Activated CD4-positive, alpha-beta T cell treated with anti-CD3 and anti-CD28 coated beads, Interleukin-2, amount 10 ng/mL, durations not matched to agents 24 days and 14 days (primary cell): ENCODE results near the gene SPSB4. TPM values are rescaled to one million over a fixed set of nuclear protein-coding genes. Genes with fewer than 3 reads are reported as not detected.
"Not testable (repeated sequence)": the region's sequence is repeated elsewhere in the genome, so short reads cannot be mapped to it uniquely, and the experiment has no call there.

Experiments used
- DNase-seq: peaks from one replicate; pipeline ENCODE4 v3.0.0; 2022
- H3K27ac Mint-ChIP-seq: one replicate; pipeline ENCODE4 v1.8.0; 2022; ENCODE audit warnings: mild to moderate bottlenecking, mixed read lengths
- H3K27me3 Mint-ChIP-seq: one replicate; pipeline ENCODE4 v1.8.0; 2022; ENCODE audit warnings: mixed read lengths
- H3K36me3 Mint-ChIP-seq: one replicate; pipeline ENCODE4 v1.8.0; 2022; ENCODE audit warnings: low read depth, mild to moderate bottlenecking, mixed read lengths
- H3K4me1 Mint-ChIP-seq: one replicate; pipeline ENCODE4 v1.8.0; 2021; ENCODE audit warnings: mixed read lengths
- H3K4me3 Mint-ChIP-seq: one replicate; pipeline ENCODE4 v1.8.0; 2022; ENCODE audit warnings: mild to moderate bottlenecking, moderate library complexity, mixed read lengths
- H3K9me3 Mint-ChIP-seq: one replicate; pipeline ENCODE4 v1.8.0; 2021; ENCODE audit warnings: mixed read lengths
- intact Hi-C: fragments of 100-400 bp; cut with micrococcal nuclease; formaldehyde crosslinking; loops from one replicate; pipeline ENCODE4 v1.15.1; 2023
- total RNA-seq: library from RNA; stranded (reverse); gene quantifications from 2 replicates; pipeline ENCODE4 v1.2.3, GENCODE V29; 2022

SPSB4 gene
- total RNA-seq, 1 donor from 2014 or later = not detected

GRCh38 chr3:141115789-141116541 lies 64.8 kb downstream of the SPSB4 start:
- no peak overlapping the region for H3K27ac Mint-ChIP-seq
- H3K9me3 Mint-ChIP-seq = peaks cover 4% of the 10 kb centered on the region
- no peak overlapping the region for H3K4me3 Mint-ChIP-seq
- intact Hi-C loops = no loop called here
- no peaks in the 10 kb centered on the region for H3K36me3 Mint-ChIP-seq
- H3K27me3 Mint-ChIP-seq = peaks cover 17% of the 10 kb centered on the region
- H3K4me1 Mint-ChIP-seq = no peaks in the 10 kb centered on the region
- no peak for DNase-seq

- Mint-ChIP-seq H3K36me3 (no peaks in the 10 kb centered on the region), H3K27ac (no peak overlapping the region), H3K27me3 (peaks cover 20% of the 10 kb centered on the region), H3K4me3 (no peak overlapping the region), H3K4me1 (no peaks in the 10 kb centered on the region), H3K9me3 (peaks cover 4% of the 10 kb centered on the region)
- intact Hi-C loops = no loop called here
- no peak for DNase-seq
These were observed 65.6 kb downstream of the SPSB4 start for GRCh38 chr3:141116721-141117120.

- not testable (repeated sequence) for DNase-seq, H3K4me1 Mint-ChIP-seq, H3K4me3 Mint-ChIP-seq
These were observed 66.8 kb downstream of the SPSB4 start for GRCh38 chr3:141117982-141118381.

GRCh38 chr3:141122455-141123030 lies 71.4 kb downstream of the SPSB4 start:
- DNase-seq = no peak
- H3K27me3 Mint-ChIP-seq = peaks cover 31% of the 10 kb centered on the region
- intact Hi-C loops = no loop called here
- H3K9me3 Mint-ChIP-seq = peaks cover 4% of the 10 kb centered on the region
- H3K27ac Mint-ChIP-seq = no peak overlapping the region
- H3K36me3 Mint-ChIP-seq = no peaks in the 10 kb centered on the region
- no peaks in the 10 kb centered on the region for H3K4me1 Mint-ChIP-seq
- no peak overlapping the region for H3K4me3 Mint-ChIP-seq

More at GRCh38 chr3:141117982-141118381, 66.8 kb downstream of the SPSB4 start:
- H3K9me3 Mint-ChIP-seq, intact Hi-C loops, H3K27ac Mint-ChIP-seq, H3K36me3 Mint-ChIP-seq: not testable (repeated sequence)
- peaks cover 24% of the 10 kb centered on the region for H3K27me3 Mint-ChIP-seq

- H3K27me3 Mint-ChIP-seq = peaks cover 29% of the 10 kb centered on the region
- intact Hi-C loops = no loop called here
- H3K36me3 Mint-ChIP-seq = no peaks in the 10 kb centered on the region
- no peak overlapping the region for H3K27ac Mint-ChIP-seq
- H3K9me3 Mint-ChIP-seq = peaks cover 4% of the 10 kb centered on the region
- H3K4me1 Mint-ChIP-seq = no peaks in the 10 kb centered on the region
- DNase-seq = no peak
- H3K4me3 Mint-ChIP-seq = no peak overlapping the region
These were observed 72.7 kb downstream of the SPSB4 start for GRCh38 chr3:141123677-141124410.

- no peak overlapping the region for H3K27ac Mint-ChIP-seq
- no peaks in the 10 kb centered on the region for H3K36me3 Mint-ChIP-seq
- peaks cover 22% of the 10 kb centered on the region for H3K27me3 Mint-ChIP-seq
- H3K4me3 Mint-ChIP-seq = no peak overlapping the region
- intact Hi-C loops = no loop called here
- DNase-seq = no peak
- peaks cover 3% of the 10 kb centered on the region for H3K9me3 Mint-ChIP-seq
- H3K4me1 Mint-ChIP-seq = no peaks in the 10 kb centered on the region
These were observed 73.6 kb downstream of the SPSB4 start for GRCh38 chr3:141124715-141125114.

GRCh38 chr3:141125351-141125750 lies 74.2 kb downstream of the SPSB4 start:
- H3K36me3 Mint-ChIP-seq = no peaks in the 10 kb centered on the region
- no peak for DNase-seq
- no peaks in the 10 kb centered on the region for H3K4me1 Mint-ChIP-seq
- H3K27me3 Mint-ChIP-seq = peaks cover 16% of the 10 kb centered on the region
- no peak overlapping the region for H3K4me3 Mint-ChIP-seq
- intact Hi-C loops = no loop called here
- H3K27ac Mint-ChIP-seq = no peak overlapping the region
- no peaks in the 10 kb centered on the region for H3K9me3 Mint-ChIP-seq

GRCh38 chr3:141126661-141127343 lies 75.7 kb downstream of the SPSB4 start:
- intact Hi-C loops = no loop called here
- H3K4me1 Mint-ChIP-seq = no peaks in the 10 kb centered on the region
- peaks cover 11% of the 10 kb centered on the region for H3K27me3 Mint-ChIP-seq
- H3K36me3 Mint-ChIP-seq = no peaks in the 10 kb centered on the region
- no peaks in the 10 kb centered on the region for H3K9me3 Mint-ChIP-seq
- DNase-seq = no peak
- no peak overlapping the region for H3K4me3 Mint-ChIP-seq
- no peak overlapping the region for H3K27ac Mint-ChIP-seq

GRCh38 chr3:141127344-141128125 lies 76.4 kb downstream of the SPSB4 start:
- no peak overlapping the region for H3K4me3 Mint-ChIP-seq
- peaks cover 9% of the 10 kb centered on the region for H3K27me3 Mint-ChIP-seq
- intact Hi-C loops = no loop called here
- H3K9me3 Mint-ChIP-seq = no peaks in the 10 kb centered on the region
- H3K36me3 Mint-ChIP-seq = no peaks in the 10 kb centered on the region
- no peak for DNase-seq
- no peak overlapping the region for H3K27ac Mint-ChIP-seq
- H3K4me1 Mint-ChIP-seq = no peaks in the 10 kb centered on the region

GRCh38 chr3:141128126-141128777 lies 77.1 kb downstream of the SPSB4 start:
- H3K9me3 Mint-ChIP-seq = no peaks in the 10 kb centered on the region
- intact Hi-C loops = no loop called here
- no peaks in the 10 kb centered on the region for H3K4me1 Mint-ChIP-seq
- no peak for DNase-seq
- no peak overlapping the region for H3K27ac Mint-ChIP-seq
- H3K4me3 Mint-ChIP-seq = no peak overlapping the region
- H3K36me3 Mint-ChIP-seq = no peaks in the 10 kb centered on the region
- peaks cover 8% of the 10 kb centered on the region for H3K27me3 Mint-ChIP-seq

- intact Hi-C loops = no loop called here
- Mint-ChIP-seq H3K4me1 (no peaks in the 10 kb centered on the region), H3K9me3 (no peaks in the 10 kb centered on the region)
These were observed 77.9 kb downstream of the SPSB4 start for GRCh38 chr3:141129049-141129448.

GRCh38 chr3:141129541-141130011 lies 78.4 kb downstream of the SPSB4 start:
- no peaks in the 10 kb centered on the region for H3K9me3 Mint-ChIP-seq
- no peaks in the 10 kb centered on the region for H3K4me1 Mint-ChIP-seq
- intact Hi-C loops = no loop called here
- H3K4me3 Mint-ChIP-seq = no peak overlapping the region
- DNase-seq = no peak
- H3K27me3 Mint-ChIP-seq = peaks cover 9% of the 10 kb centered on the region
- H3K27ac Mint-ChIP-seq = no peak overlapping the region
- H3K36me3 Mint-ChIP-seq = no peaks in the 10 kb centered on the region

More at GRCh38 chr3:141129049-141129448, 77.9 kb downstream of the SPSB4 start:
- Mint-ChIP-seq H3K36me3 (no peaks in the 10 kb centered on the region), H3K4me3 (no peak overlapping the region), H3K27me3 (peaks cover 11% of the 10 kb centered on the region), H3K27ac (no peak overlapping the region)
- DNase-seq = no peak

- peaks cover 14% of the 10 kb centered on the region for H3K9me3 Mint-ChIP-seq
- no peak overlapping the region for H3K27ac Mint-ChIP-seq
- no peaks in the 10 kb centered on the region for H3K4me1 Mint-ChIP-seq
- DNase-seq = no peak
- no peak overlapping the region for H3K4me3 Mint-ChIP-seq
- intact Hi-C loops = no loop called here
- no peaks in the 10 kb centered on the region for H3K36me3 Mint-ChIP-seq
- H3K27me3 Mint-ChIP-seq = peaks cover under 1% of the 10 kb centered on the region
These were observed 92.4 kb downstream of the SPSB4 start for GRCh38 chr3:141143517-141143916.
